GM18951 (cell line): ENCODE results near the gene SPINT4.
"Not testable (repeated sequence)": the region's sequence is repeated elsewhere in the genome, so short reads cannot be mapped to it uniquely, and the experiment has no call there.

Experiments used
- POLR2A ChIP-seq: IDR thresholded peaks from 4 replicates; pipeline ENCODE4 v1.6.1; 2011; ENCODE audit warnings: mild to moderate bottlenecking; ENCODE audit not compliant: insufficient read length, insufficient read depth; ENCODE audit errors: extremely low read depth
- in situ Hi-C: fragments of 300-500 bp; cut with MboI; formaldehyde crosslinking; loops from one replicate; pipeline ENCODE4 v1.12.0; 2022; ENCODE audit warnings: low sequenced_read_pairs, mixed read lengths, inconsistent platforms; ENCODE audit not compliant: unreplicated experiment

The SPINT4 gene

DNA sequence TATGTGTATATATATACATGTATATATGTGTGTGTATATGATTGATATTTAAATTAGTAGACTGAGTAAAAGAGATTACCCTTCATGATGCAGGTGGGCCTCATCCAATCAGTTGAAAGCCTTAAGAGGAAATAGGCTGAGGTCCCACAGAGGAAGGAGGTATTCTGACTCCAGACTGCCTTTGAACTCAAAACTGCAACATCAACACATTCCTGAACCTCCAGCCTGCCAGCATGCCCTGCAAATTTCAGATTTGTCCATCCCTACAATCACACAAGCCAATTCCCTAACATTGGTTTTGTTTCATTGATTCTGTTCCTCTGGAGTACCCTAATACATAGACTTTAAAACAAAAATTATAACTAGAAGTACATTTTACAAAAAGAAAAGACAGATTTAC, 22.9 kb downstream of the SPINT4 start:
- in situ Hi-C loops, result no loop called here
- no peak for TF ChIP-seq POLR2A

DNA sequence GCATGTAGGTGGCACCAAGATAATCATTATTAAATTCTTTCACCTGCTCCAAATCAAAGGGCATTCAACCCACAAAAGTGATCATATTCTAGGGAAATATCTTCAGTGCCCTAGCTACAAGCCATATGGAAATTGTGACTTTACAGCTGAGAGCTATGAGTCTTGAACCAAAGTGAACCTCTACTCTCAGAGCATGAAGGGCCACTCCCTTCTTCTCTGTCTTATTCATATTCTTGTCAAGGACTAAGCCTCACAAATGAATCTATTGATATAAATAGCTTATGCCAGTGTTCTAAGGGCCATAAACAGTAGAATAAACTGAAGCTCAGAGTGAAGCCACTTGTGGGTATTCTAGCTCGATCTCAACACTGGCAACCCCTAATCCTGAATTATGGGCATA, 29.6 kb downstream of the SPINT4 start:
- TF ChIP-seq POLR2A, result no peak
- in situ Hi-C loops, result no loop called here

DNA sequence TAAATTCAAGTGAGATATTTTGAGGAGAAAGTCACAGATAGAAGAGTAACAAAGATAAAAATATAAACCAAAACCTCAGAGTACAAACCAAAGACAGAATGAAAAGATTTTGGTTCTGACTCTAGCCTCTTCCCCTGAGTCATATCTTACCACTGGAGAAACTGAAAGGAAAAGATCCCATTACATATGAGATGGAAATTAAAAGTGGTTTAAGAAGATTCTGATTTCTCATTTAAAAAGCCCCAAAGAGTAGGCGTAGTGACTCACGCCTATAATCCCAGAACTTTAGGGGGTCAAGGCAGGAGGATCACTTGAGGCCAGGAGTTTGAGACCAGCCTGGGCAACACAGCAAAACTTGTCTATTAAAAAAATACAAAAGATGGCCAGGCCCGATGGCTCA, 30.6 kb downstream of the SPINT4 start:
- in situ Hi-C loops, result no loop called here

DNA sequence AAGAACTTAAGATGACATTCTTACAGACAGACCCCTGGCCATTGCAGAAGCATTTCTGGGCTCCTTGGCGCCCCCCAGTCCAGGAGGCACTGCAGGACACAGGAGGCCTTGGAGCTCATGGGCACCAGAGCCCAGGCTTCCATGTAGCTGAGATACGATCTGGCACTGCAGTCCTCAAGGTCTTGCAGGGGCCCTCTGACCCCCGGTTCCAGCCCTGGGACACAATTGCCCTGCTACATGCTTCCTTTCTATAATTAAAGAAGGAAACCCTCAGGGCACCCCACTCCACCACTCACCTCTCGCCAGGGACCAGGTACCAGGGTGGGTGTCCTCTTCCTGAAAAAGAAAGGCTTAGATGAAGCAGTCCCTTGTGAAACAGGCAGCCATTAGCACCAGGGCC, 35.9 kb downstream of the SPINT4 start:
- in situ Hi-C loops, result no loop called here
- TF ChIP-seq POLR2A, result no peak

More for the DNA sequence above, 30.6 kb downstream of the SPINT4 start:
- TF ChIP-seq POLR2A, result no peak

DNA sequence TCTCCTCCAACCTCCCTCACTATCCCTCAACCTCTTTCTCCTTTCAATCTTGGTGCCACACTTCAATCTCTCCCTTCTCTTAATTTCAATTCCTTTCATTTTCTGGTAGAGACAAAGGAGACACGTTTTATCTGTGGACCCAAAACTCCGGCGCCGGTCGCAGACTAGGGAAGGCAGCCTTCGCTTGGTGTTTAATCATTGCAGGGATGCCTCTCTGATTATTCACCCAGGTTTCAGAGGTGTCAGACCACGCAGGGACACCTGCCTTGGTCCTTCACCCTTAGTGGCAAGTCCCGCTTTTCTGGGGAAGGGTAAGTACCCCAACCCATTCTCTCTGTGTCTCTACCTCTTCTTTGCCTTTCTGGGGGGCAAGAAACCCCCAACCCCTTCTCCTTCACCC, 37.8 kb downstream of the SPINT4 start:
- in situ Hi-C loops, result not testable (repeated sequence)

DNA sequence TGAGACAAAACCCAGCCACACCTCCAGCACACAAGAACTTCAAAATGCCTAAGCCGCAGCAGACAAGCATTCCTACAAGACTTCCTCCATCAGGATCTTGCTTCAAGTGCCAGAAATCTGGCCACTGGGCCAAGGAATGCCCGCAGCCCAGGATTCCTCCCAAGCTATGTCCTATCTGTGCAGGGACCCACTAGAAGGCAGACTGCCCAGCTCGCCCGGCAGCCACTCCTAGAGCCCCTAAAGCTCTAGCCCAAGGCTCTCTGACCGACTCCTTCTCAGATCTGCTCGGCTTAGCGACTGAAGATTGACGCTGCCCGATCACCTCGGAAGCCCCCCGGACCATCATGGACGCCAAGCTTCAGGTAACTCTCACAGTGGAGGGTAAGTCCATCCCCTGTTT, 39.8 kb downstream of the SPINT4 start:
- in situ Hi-C loops, result not testable (repeated sequence)

DNA sequence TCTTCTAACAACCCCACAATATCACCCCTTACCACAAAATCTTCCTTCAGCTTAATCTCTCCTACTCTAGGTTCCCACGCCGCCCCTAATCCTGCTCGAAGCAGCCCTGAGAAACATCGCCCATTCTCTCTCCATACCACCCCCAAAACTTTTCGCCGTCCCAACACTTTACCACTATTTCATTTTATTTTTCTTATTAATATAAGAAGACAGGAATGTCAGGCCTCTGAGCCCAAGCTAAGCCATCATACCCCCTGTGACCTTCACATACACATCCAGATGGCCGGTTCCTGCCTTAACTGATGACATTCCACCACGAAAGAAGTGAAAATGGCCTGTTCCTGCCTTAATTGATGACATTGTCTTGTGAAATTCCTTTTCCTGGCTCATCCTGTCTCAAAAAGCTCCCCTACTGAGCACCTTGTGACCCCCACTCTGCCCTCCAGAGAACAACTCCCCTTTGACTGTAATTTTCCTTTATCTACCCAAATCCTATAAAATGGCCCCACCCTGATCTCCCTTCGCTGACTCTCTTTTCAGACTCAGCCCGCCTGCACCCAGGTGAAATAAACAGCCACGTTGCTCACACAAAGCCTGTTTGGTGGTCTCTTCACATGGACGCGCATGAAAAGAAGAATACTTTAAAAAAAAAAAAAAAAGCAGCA, 42.6 kb downstream of the SPINT4 start:
- in situ Hi-C loops, result not testable (repeated sequence)

DNA sequence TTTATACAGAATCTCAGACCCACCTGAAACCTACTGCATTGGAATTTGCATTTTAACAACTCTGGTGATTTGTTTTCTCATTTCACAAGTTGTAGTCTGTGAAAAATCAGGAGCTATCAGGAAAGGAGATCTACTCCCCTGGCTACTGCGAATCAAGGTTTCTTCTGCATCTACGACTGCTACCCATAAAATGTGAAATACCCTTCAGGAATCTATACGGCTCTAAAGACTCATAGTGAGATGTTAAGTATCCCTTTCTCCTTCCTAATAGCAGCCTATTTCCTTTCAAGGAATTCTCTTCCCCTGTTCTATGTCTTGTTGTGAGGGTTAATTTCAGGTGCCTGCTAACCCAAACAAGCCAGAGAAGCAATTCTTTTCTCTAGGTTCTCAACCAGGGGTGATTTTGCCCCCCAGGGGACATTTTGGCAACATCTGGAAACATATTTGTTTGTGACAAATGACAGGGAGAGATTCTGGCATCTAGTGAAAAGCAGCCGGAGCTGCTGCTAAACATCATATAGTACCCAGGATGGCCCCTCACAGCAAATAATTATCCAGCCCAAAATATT, 43.2 kb downstream of the SPINT4 start:
- TF ChIP-seq POLR2A, result no peak
- in situ Hi-C loops, result no loop called here

DNA sequence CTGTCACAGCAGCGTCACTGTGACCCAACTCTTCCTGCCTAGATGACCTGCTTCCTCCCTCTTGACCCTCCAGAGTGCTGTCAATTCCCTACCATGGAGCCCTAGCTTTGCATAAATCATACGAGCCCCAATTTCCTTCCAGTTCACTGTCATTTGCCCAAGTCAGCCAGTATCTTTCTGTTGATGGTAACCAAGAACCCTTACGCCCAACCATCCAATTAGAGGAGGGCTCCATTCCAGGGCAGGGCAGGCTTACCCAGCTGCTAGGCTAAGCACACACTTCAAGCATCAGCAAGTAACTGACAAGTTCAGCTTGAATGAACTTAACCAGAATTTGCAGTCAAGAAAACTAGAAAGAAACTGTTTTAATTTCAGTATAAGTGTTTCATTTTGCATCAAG, 43.8 kb downstream of the SPINT4 start:
- in situ Hi-C loops, result no loop called here
- no peak for TF ChIP-seq POLR2A

DNA sequence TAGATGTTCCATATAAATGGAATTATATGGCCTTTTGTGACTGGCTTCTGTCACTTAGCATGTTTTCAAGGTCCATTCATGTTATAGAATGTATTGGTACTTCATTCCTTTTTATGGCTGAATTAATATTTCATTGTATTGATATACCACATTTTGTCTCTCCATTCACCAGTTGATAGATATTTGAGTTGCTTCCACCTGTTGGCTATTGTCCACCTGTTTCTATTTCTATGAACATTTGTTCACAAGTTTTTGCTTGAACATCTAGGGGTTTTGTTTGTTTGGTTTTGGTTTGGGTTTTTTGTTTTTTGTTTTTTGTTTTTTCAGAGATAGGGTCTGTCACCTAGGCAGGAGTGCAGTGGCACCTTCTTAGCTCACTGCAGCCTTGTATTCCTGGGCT, 46.3 kb downstream of the SPINT4 start:
- in situ Hi-C loops, result no loop called here
- TF ChIP-seq POLR2A, result no peak

DNA sequence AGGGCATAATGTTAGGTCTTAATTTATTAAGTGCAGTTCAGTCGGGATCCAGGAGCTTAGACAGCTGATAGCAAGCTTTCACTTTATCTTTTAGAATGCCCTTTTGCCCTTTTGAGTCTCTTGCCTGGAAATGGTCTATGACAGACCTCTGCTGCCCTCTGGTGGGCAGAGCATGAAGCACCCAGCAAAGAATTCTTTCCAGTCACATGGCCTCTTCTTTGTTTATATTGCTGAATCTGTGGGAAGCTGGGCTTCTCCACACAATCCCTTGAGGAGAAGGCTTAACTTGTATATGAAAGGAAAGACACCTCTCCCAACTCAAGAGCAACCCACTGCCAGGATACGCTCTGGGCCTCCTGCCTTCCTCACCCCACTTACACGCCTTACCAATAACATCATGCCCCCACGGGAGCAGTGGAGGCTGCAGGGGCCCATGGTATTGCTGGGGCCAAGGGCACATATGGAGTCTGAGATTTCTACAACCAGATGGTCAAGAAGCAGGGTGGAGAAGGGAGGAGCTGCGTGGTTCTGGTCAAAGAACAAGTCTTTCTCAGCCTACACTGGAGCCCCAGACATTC, 49.1 kb downstream of the SPINT4 start:
- in situ Hi-C loops, result no loop called here
- no peak for TF ChIP-seq POLR2A

DNA sequence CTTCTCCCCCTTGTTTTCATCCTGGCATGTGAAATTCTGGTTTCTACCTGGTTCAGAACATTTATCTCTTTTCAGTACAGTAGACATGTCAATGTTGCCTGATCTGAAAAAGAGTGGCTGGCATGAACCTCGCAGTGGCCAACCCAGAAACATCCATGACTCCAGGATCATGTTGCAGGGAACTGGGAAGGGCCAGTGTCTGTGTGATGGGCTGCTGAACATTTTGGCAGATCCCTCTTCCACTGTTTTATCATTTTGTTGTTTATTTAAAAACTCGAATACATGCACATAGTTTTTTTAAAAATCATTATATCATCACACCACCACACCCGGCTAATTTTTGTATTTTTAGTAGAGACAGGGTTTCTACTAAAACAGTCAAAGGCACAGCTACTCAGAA, 50.5 kb downstream of the SPINT4 start:
- in situ Hi-C loops, result no loop called here
- no peak for TF ChIP-seq POLR2A

DNA sequence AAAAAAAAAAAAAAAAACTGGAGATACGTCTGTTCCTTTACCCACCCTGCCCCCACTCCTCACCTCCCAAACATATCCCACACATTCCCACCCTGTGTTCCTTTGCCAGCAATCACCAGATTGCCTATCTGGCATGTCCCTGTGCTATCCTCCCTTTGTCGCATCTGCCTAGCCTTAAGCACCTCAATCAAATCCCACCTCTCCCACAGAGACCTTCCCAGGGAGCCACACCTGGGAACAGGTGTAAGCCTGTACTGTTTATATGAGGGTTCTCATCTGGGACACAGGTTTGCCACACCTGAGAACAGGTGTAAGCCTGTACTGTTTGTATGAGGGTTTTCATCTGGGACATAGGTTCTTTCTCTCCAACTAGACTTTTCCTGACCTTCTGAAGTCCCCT, 52.8 kb downstream of the SPINT4 start:
- in situ Hi-C loops, result loop anchor here (25.0 kb wide), 1 partner anchor 438 kb away; the partner anchor contains the start of gene SDC4
- TF ChIP-seq POLR2A, result no peak

DNA sequence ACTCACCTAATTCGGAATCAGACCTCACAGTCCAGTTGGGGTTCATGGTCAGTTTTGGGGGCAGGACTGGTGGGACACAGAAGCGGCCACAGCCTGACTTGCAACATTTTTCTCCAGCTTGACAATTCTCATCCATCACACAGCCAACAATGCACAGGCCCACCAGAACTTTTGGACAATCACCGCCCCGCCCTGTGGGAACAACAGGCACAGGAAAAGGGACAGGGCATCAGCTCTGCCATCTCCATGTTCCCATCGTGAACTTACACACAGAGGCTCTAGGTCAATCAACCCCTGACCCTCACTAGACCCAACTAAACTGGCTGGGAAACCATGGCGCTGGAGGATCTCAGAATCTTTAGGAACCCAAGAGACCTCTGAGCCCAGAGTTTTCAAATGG, 53.3 kb downstream of the SPINT4 start:
- in situ Hi-C loops, result loop anchor here (25.0 kb wide), 1 partner anchor 438 kb away; the partner anchor contains the start of gene SDC4
- TF ChIP-seq POLR2A, result no peak
